HG03097 (cell line): Measurements from ENCODE around the gene EBLN2.
"Not testable (repeated sequence)": the region's sequence is repeated elsewhere in the genome, so short reads cannot be mapped to it uniquely, and the experiment has no call there.

Experiments
- ATAC-seq: cut with Tn5 transposase; IDR thresholded peaks from one replicate; pipeline ENCODE4 v1.9.1; 2021; ENCODE audit not compliant: unreplicated experiment, low FRiP score

The EBLN2 gene

GRCh38 chr3:73056845-73057150, 4.7 kb upstream of the EBLN2 start:
- no peak for ATAC-seq

GRCh38 chr3:73060302-73060723, 1.1 kb upstream of the EBLN2 start:
- ATAC-seq: no peak

GRCh38 chr3:73066243-73066642, 4.8 kb downstream of the EBLN2 start:
- not testable (repeated sequence) for ATAC-seq

- no peak for ATAC-seq
These were observed 7.0 kb downstream of the EBLN2 start for GRCh38 chr3:73068419-73068818.

GRCh38 chr3:73069187-73069586, 7.7 kb downstream of the EBLN2 start:
- ATAC-seq: no peak

GRCh38 chr3:73069775-73070444, 8.5 kb downstream of the EBLN2 start:
- ATAC-seq: no peak

- ATAC-seq: no peak
These were observed 9.5 kb downstream of the EBLN2 start for GRCh38 chr3:73070675-73071575.

GRCh38 chr3:73071952-73072351, 10.5 kb downstream of the EBLN2 start:
- no peak for ATAC-seq

- ATAC-seq: no peak
These were observed 11.2 kb downstream of the EBLN2 start for GRCh38 chr3:73072634-73073033.

GRCh38 chr3:73073091-73073707, 11.7 kb downstream of the EBLN2 start:
- ATAC-seq: no peak

- ATAC-seq: no peak
These were observed 13.3 kb downstream of the EBLN2 start for GRCh38 chr3:73074781-73075180.

GRCh38 chr3:73080216-73080966, 18.9 kb downstream of the EBLN2 start:
- no peak for ATAC-seq

- no peak for ATAC-seq
These were observed 19.7 kb downstream of the EBLN2 start for GRCh38 chr3:73081140-73081539.

- ATAC-seq: no peak
These were observed 22.7 kb downstream of the EBLN2 start for GRCh38 chr3:73084170-73084569.

GRCh38 chr3:73086071-73086494, 24.6 kb downstream of the EBLN2 start:
- no peak for ATAC-seq

GRCh38 chr3:73094129-73094528, 32.7 kb downstream of the EBLN2 start:
- no peak for ATAC-seq

GRCh38 chr3:73094951-73095350, 33.5 kb downstream of the EBLN2 start:
- ATAC-seq: no peak

GRCh38 chr3:73096169-73096568, 34.7 kb downstream of the EBLN2 start:
- no peak for ATAC-seq

- ATAC-seq: no peak
These were observed 36.6 kb downstream of the EBLN2 start for GRCh38 chr3:73098026-73098425.

- no peak for ATAC-seq
These were observed 37.4 kb downstream of the EBLN2 start for GRCh38 chr3:73098873-73099272.
